ENCODE results near the gene SPEF1.

The SPEF1 gene

DNA sequence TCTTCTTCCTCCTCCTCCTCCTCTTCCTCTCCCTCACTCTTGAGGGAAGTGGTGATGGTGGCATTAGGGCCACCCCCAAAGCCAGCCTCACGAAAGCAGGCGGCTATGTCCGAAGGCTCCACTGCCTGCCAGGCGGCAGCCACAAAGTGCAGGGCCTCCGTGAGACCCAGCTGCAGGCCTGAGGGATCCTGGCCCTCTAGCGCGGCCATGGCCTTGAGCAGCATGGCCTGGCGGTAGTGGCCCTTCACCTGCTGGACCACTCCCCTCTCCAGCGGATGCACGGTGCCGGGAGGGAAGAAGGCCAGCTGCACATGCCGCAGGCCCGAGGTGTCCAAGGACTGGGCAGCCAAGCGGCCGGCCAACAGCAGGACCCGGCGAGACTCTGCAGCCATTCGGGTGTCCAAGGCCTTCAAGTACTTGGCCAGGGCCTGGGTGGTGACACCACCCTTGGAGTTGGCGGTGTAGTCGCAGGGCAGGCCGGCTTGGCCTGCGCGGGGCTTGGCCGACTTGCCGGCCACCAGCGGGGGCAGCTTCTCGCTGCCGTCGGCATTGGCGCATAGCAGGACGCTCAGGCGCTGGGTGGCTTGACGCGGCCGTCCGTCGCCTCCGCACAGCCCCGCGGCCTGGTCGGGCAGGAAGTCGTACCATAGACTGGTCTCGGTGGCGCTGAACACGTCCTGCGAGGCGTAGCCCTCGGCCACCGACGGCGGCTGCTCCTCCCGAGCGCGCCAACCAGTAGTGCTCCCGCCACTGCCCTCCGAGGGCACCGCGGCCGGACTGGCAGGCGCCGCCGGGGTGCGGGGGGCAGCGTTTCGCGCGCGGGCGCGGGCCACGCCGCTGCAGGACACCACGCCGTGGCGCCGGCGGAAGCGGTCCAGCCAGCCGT lies 4.2 kb upstream of the SPEF1 start:
- no peak overlapping the region for H2BK15ac ChIP-seq (ENCODE audit: low read depth, poor library complexity, severe bottlenecking)
- peak overlapping the region; percentile 87 for H3K9ac ChIP-seq (ENCODE audit: low read length)
- no peaks in the 10 kb centered on the region for H3K9me3 ChIP-seq (ENCODE audit: control insufficient read depth, low read length)
- H3K4ac ChIP-seq (ENCODE audit: low read depth in 1 of 2, low read length in 2 of 2) = peak overlapping the region; percentile 41 to 86
- H2AK5ac ChIP-seq (ENCODE audit: low read length, severe bottlenecking) = no peak overlapping the region
- peak overlapping the region in 1 of 2 experiments; percentile 61 for H3K23ac ChIP-seq (ENCODE audit: low read length in 2 of 2)
- H3K27ac ChIP-seq (ENCODE audit: low read length, poor library complexity, severe bottlenecking) = no peak overlapping the region
- peak; percentile 9 for DNase-seq
- peaks cover 23 to 29% of the 10 kb centered on the region in 2 experiments for H3K36me3 ChIP-seq (ENCODE audit: control insufficient read depth in 1 of 2, insufficient read depth in 2 of 2, low read depth in 1 of 2, low read length in 2 of 2)
- H3K79me1 ChIP-seq (replicated peaks; ENCODE audit: low read length, poor library complexity, severe bottlenecking) = peaks cover 18% of the 10 kb centered on the region
- peak overlapping the region; percentile 56 to 88 for H3K4me3 ChIP-seq (ENCODE audit: insufficient read depth in 1 of 2, low read depth in 1 of 2, low read length in 2 of 2)
- H2BK120ac ChIP-seq (ENCODE audit: low read depth, low read length) = no peak overlapping the region
- H2BK12ac ChIP-seq (ENCODE audit: low read length in 2 of 2) = peak overlapping the region in 1 of 2 experiments; percentile 61
- peaks cover 34% of the 10 kb centered on the region for H3K4me1 ChIP-seq (ENCODE audit: control insufficient read depth, insufficient read depth, low read depth, low read length)
- H2BK5ac ChIP-seq (ENCODE audit: low read depth, low read length, poor library complexity, severe bottlenecking) = no peak overlapping the region
- H3K4me2 ChIP-seq (ENCODE audit: low read length, poor library complexity, severe bottlenecking) = peak overlapping the region; percentile 81
- no peaks in the 10 kb centered on the region for H3K27me3 ChIP-seq (ENCODE audit: control insufficient read depth in 1 of 2, insufficient read depth in 1 of 2, low read length in 2 of 2)
- peak overlapping the region; percentile 18 for H4K91ac ChIP-seq (ENCODE audit: low read length)
- H4K8ac ChIP-seq (ENCODE audit: low read length) = no peak overlapping the region
- H3K18ac ChIP-seq (ENCODE audit: low read depth in 1 of 2, low read length in 2 of 2) = peak overlapping the region; percentile 10 to 93
- 69% methylated on average over 79 of the region's 79 CpGs for WGBS
- peak overlapping the region in 1 of 2 experiments; percentile 86 for H3K14ac ChIP-seq (ENCODE audit: low read length in 2 of 2)
- H2AFZ ChIP-seq (ENCODE audit: low read depth, low read length) = peak overlapping the region; percentile 77

DNA sequence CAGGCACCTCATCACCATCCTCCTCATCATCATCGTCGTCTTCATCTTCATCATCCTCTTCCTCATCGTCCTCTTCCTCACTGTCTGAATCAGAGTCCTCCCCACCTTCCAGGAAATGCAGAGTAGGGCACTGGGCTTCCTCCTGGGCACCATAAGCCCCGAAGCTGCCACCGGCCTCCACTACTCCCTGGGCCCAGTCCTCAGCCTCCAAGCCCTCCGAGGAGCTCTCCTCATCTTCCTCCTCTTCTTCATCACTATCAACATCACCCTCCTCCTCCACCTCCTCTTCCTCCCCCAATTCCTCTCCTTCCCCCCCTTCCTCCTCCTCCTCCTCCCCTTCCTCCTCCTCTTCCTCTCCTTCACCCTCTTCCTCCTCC lies 3.6 kb upstream of the SPEF1 start:
- H3K4me3 ChIP-seq (ENCODE audit: insufficient read depth in 1 of 2, low read depth in 1 of 2, low read length in 2 of 2) = peak overlapping the region in 1 of 2 experiments; percentile 88
- no peak overlapping the region for H3K27ac ChIP-seq (ENCODE audit: low read length, poor library complexity, severe bottlenecking)
- H4K8ac ChIP-seq (ENCODE audit: low read length) = no peak overlapping the region
- WGBS = 96% methylated on average over 6 of the region's 6 CpGs
- H3K79me1 ChIP-seq (replicated peaks; ENCODE audit: low read length, poor library complexity, severe bottlenecking) = peaks cover 18% of the 10 kb centered on the region
- no peak overlapping the region for H3K14ac ChIP-seq (ENCODE audit: low read length in 2 of 2)
- no peak overlapping the region for H3K23ac ChIP-seq (ENCODE audit: low read length in 2 of 2)
- H2BK15ac ChIP-seq (ENCODE audit: low read depth, poor library complexity, severe bottlenecking) = no peak overlapping the region
- peaks cover 34% of the 10 kb centered on the region for H3K4me1 ChIP-seq (ENCODE audit: control insufficient read depth, insufficient read depth, low read depth, low read length)
- H2BK5ac ChIP-seq (ENCODE audit: low read depth, low read length, poor library complexity, severe bottlenecking) = no peak overlapping the region
- no peak overlapping the region for H3K18ac ChIP-seq (ENCODE audit: low read depth in 1 of 2, low read length in 2 of 2)
- H3K4me2 ChIP-seq (ENCODE audit: low read length, poor library complexity, severe bottlenecking) = no peak overlapping the region
- H2BK12ac ChIP-seq (ENCODE audit: low read length in 2 of 2) = no peak overlapping the region
- no peak overlapping the region for H4K91ac ChIP-seq (ENCODE audit: low read length)
- no peak overlapping the region for H2AK5ac ChIP-seq (ENCODE audit: low read length, severe bottlenecking)
- H3K9me3 ChIP-seq (ENCODE audit: control insufficient read depth, low read length) = no peaks in the 10 kb centered on the region
- no peak for DNase-seq
- H3K27me3 ChIP-seq (ENCODE audit: control insufficient read depth in 1 of 2, insufficient read depth in 1 of 2, low read length in 2 of 2) = no peaks in the 10 kb centered on the region
- peak overlapping the region; percentile 87 for H3K9ac ChIP-seq (ENCODE audit: low read length)
- H3K36me3 ChIP-seq (ENCODE audit: control insufficient read depth in 1 of 2, insufficient read depth in 2 of 2, low read depth in 1 of 2, low read length in 2 of 2) = peaks cover 23 to 29% of the 10 kb centered on the region in 2 experiments
- H2AFZ ChIP-seq (ENCODE audit: low read depth, low read length) = no peak overlapping the region
- no peak overlapping the region for H3K4ac ChIP-seq (ENCODE audit: low read depth in 1 of 2, low read length in 2 of 2)
- H2BK120ac ChIP-seq (ENCODE audit: low read depth, low read length) = no peak overlapping the region

DNA sequence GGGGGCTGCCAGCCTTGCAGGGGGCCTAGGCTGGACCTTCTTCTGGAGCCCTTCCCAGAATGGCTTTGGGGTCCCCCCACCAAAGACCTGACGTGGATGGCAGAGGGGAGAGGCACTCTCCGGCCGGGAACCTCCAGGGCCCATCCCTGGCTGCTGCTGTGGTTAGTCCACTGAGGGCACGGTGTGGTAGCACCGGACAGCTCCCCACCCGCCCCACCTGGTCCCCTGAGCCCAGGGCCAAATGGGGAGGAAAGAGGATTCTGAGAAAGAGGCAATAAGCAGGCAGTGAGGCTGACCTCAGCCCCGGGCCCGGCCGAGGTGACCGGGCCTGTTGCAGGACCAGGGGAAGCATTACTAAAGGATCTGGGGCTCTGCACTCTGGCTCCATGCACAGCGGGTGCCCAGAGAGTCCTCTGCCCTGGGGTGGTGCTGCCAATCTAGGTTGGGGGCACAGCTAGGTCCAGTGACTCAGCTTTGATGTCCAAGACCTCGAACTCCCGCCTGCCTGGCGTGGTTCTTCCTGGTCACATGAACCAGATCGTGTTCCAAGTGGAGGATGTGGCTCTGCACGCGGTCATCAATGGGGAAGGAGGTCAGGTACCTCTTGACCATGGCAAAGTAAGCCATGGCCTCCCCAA lies 3.1 kb upstream of the SPEF1 start:
- Histone ChIP-seq H3K14ac (ENCODE audit: low read length in 2 of 2) (no peak overlapping the region), H2AFZ (ENCODE audit: low read depth, low read length) (no peak overlapping the region), H3K79me1 (replicated peaks; ENCODE audit: low read length, poor library complexity, severe bottlenecking) (peaks cover 18% of the 10 kb centered on the region), H4K91ac (ENCODE audit: low read length) (no peak overlapping the region), H3K9me3 (ENCODE audit: control insufficient read depth, low read length) (no peaks in the 10 kb centered on the region), H2AK5ac (ENCODE audit: low read length, severe bottlenecking) (no peak overlapping the region), H2BK12ac (ENCODE audit: low read length in 2 of 2) (no peak overlapping the region), H3K9ac (ENCODE audit: low read length) (peak overlapping the region; percentile 87), H3K4ac (ENCODE audit: low read depth in 1 of 2, low read length in 2 of 2) (no peak overlapping the region), H3K36me3 (ENCODE audit: control insufficient read depth in 1 of 2, insufficient read depth in 2 of 2, low read depth in 1 of 2, low read length in 2 of 2) (peaks cover 23 to 29% of the 10 kb centered on the region in 2 experiments), H3K27ac (ENCODE audit: low read length, poor library complexity, severe bottlenecking) (no peak overlapping the region), H3K4me2 (ENCODE audit: low read length, poor library complexity, severe bottlenecking) (no peak overlapping the region), H3K18ac (ENCODE audit: low read depth in 1 of 2, low read length in 2 of 2) (no peak overlapping the region), H2BK5ac (ENCODE audit: low read depth, low read length, poor library complexity, severe bottlenecking) (no peak overlapping the region), H3K27me3 (ENCODE audit: control insufficient read depth in 1 of 2, insufficient read depth in 1 of 2, low read length in 2 of 2) (peaks cover 0 to under 1% of the 10 kb centered on the region in 2 experiments), H2BK15ac (ENCODE audit: low read depth, poor library complexity, severe bottlenecking) (no peak overlapping the region), H3K4me3 (ENCODE audit: insufficient read depth in 1 of 2, low read depth in 1 of 2, low read length in 2 of 2) (peak overlapping the region in 1 of 2 experiments; percentile 88), H4K8ac (ENCODE audit: low read length) (no peak overlapping the region), H2BK120ac (ENCODE audit: low read depth, low read length) (no peak overlapping the region), H3K23ac (ENCODE audit: low read length in 2 of 2) (no peak overlapping the region), H3K4me1 (ENCODE audit: control insufficient read depth, insufficient read depth, low read depth, low read length) (peaks cover 34% of the 10 kb centered on the region)
- WGBS = 96% methylated on average over 17 of the region's 17 CpGs
- no peak for DNase-seq
